Activated CD8-positive, alpha-beta memory T cell treated with anti-CD3 and anti-CD28 coated beads, Interleukin-2, amount 10 ng/mL, durations not matched to agents 7 days and 5 days (primary cell): ENCODE data around the gene SLC19A2. TPM values are rescaled to one million over a fixed set of nuclear protein-coding genes. Genes with fewer than 3 reads are reported as not detected.

Experiments
- ATAC-seq: fragments of 150-1000 bp; cut with Tn5 transposase; one replicate; pipeline ENCODE4 v1.10.0; 2021; ENCODE audit warnings: moderate library complexity
- CTCF ChIA-PET: fragments of 350-600 bp; sonication (Branson Sonifier 250); formaldehyde crosslinking; loops from one replicate; lab custom pipeline; 2021; ENCODE audit warnings: antibody characterized with exemption; lab: Charles Lee
- DNase-seq: peaks from one replicate; pipeline ENCODE4 v3.0.0-alpha.2; 2020
- H3K27ac Mint-ChIP-seq: one replicate; pipeline ENCODE4 v1.8.0; 2021; ENCODE audit warnings: mild to moderate bottlenecking, mixed read lengths
- H3K27me3 Mint-ChIP-seq: one replicate; pipeline ENCODE4 v1.8.0; 2021; ENCODE audit warnings: mixed read lengths
- H3K36me3 Mint-ChIP-seq: one replicate; pipeline ENCODE4 v1.8.0; 2021; ENCODE audit warnings: mild to moderate bottlenecking, mixed read lengths
- H3K4me1 Mint-ChIP-seq: one replicate; pipeline ENCODE4 v1.8.0; 2021; ENCODE audit warnings: mixed read lengths
- H3K4me3 Mint-ChIP-seq: one replicate; pipeline ENCODE4 v1.8.0; 2021; ENCODE audit warnings: mild to moderate bottlenecking, moderate library complexity, mixed read lengths
- H3K9me3 Mint-ChIP-seq: one replicate; pipeline ENCODE4 v1.8.0; 2022; ENCODE audit warnings: low read depth, mixed read lengths
- total RNA-seq, 2 experiments: library from RNA; stranded (reverse); gene quantifications; one replicate each; pipeline ENCODE4 v1.2.3, GENCODE V29; 2021

Gene SLC19A2
- total RNA-seq, 2 experiments from 2014 or later = 5.0 to 7.8 TPM

GRCh38 chr1:169457443-169457842 is 28.3 kb downstream of the SLC19A2 start:
- peaks cover 20% of the 10 kb centered on the region for H3K36me3 Mint-ChIP-seq
- no peak for DNase-seq
- peaks cover 4% of the 10 kb centered on the region for H3K27me3 Mint-ChIP-seq
- H3K4me1 Mint-ChIP-seq = peaks cover 24% of the 10 kb centered on the region
- H3K4me3 Mint-ChIP-seq = no peak overlapping the region
- H3K9me3 Mint-ChIP-seq = peaks cover 10% of the 10 kb centered on the region
- no peak for ATAC-seq
- no peak overlapping the region for H3K27ac Mint-ChIP-seq
- CTCF ChIA-PET = no interaction called here

GRCh38 chr1:169456029-169456428 is 29.7 kb downstream of the SLC19A2 start:
- ATAC-seq = no peak
- Mint-ChIP-seq H3K27ac (no peak overlapping the region), H3K9me3 (peaks cover 10% of the 10 kb centered on the region), H3K27me3 (peaks cover 9% of the 10 kb centered on the region), H3K4me1 (peaks cover 19% of the 10 kb centered on the region), H3K36me3 (peaks cover 19% of the 10 kb centered on the region), H3K4me3 (no peak overlapping the region)
- CTCF ChIA-PET = interaction anchor here (0.6 kb wide), 1 partner anchor 10 kb away, joined by 3 read pairs; no protein-coding TSS in a partner anchor
- DNase-seq = no peak

- H3K4me3 Mint-ChIP-seq = no peak overlapping the region
- DNase-seq (no peak), ATAC-seq (no peak)
- H3K9me3 Mint-ChIP-seq = peaks cover 10% of the 10 kb centered on the region
- peaks cover 15% of the 10 kb centered on the region for H3K36me3 Mint-ChIP-seq
- H3K27me3 Mint-ChIP-seq = peaks cover 13% of the 10 kb centered on the region
- no peak overlapping the region for H3K27ac Mint-ChIP-seq
- CTCF ChIA-PET = no interaction called here
- H3K4me1 Mint-ChIP-seq = peaks cover 7% of the 10 kb centered on the region
Measured at GRCh38 chr1:169452921-169453320, 32.8 kb downstream of the SLC19A2 start.

- peaks cover 6% of the 10 kb centered on the region for H3K36me3 Mint-ChIP-seq
- CTCF ChIA-PET = interaction anchor here (1.3 kb wide), 1 partner anchor 261 kb away, joined by 4 read pairs; no protein-coding TSS in a partner anchor
- no peak for DNase-seq
- peaks cover 7% of the 10 kb centered on the region for H3K4me1 Mint-ChIP-seq
- no peak overlapping the region for H3K4me3 Mint-ChIP-seq
- peaks cover 4% of the 10 kb centered on the region for H3K9me3 Mint-ChIP-seq
- ATAC-seq = no peak
- peaks cover 17% of the 10 kb centered on the region for H3K27me3 Mint-ChIP-seq
- H3K27ac Mint-ChIP-seq = no peak overlapping the region
Measured at GRCh38 chr1:169451218-169451824, 34.4 kb downstream of the SLC19A2 start.

GRCh38 chr1:169443923-169444322 is 41.8 kb downstream of the SLC19A2 start:
- Mint-ChIP-seq H3K9me3 (no peaks in the 10 kb centered on the region), H3K4me1 (no peaks in the 10 kb centered on the region), H3K36me3 (no peaks in the 10 kb centered on the region), H3K27me3 (peaks cover 38% of the 10 kb centered on the region), H3K4me3 (no peak overlapping the region), H3K27ac (no peak overlapping the region)
- CTCF ChIA-PET = interaction anchor here (1.0 kb wide), 1 partner anchor 13 kb away, joined by 3 read pairs; no protein-coding TSS in a partner anchor
- no peak for ATAC-seq
- DNase-seq = no peak

- no peaks in the 10 kb centered on the region for H3K9me3 Mint-ChIP-seq
- peak; percentile 77 for DNase-seq
- peaks cover 80% of the 10 kb centered on the region for H3K27me3 Mint-ChIP-seq
- peak within 1 kb of the TSS; percentile 80 for H3K4me3 Mint-ChIP-seq
- peaks cover 9% of the 10 kb centered on the region for H3K4me1 Mint-ChIP-seq
- peak; percentile 97 for ATAC-seq
- H3K27ac Mint-ChIP-seq = no peak within 1 kb of the TSS
- H3K36me3 Mint-ChIP-seq = peaks cover 3% of the 10 kb centered on the region
- CTCF ChIA-PET = interaction anchor here (1.8 kb wide), 1 partner anchor 10 kb away, joined by 7 read pairs; no protein-coding TSS in a partner anchor
Measured at GRCh38 chr1:169427081-169427641, 58.6 kb downstream of the SLC19A2 start, which contains the start of gene CCDC181. Gene CCDC181, minus strand, starts transcription at chr1:169427474. Its CDS starts 2,547 bp downstream, at chr1:169424927.

GRCh38 chr1:169426174-169426705 is 59.5 kb downstream of the SLC19A2 start:
- Mint-ChIP-seq H3K4me1 (peaks cover 9% of the 10 kb centered on the region), H3K9me3 (no peaks in the 10 kb centered on the region), H3K27ac (no peak overlapping the region), H3K27me3 (peaks cover 79% of the 10 kb centered on the region), H3K36me3 (peaks cover 3% of the 10 kb centered on the region), H3K4me3 (no peak overlapping the region)
- DNase-seq (no peak), ATAC-seq (no peak)
- CTCF ChIA-PET = no interaction called here

GRCh38 chr1:169421309-169421708 is 64.4 kb downstream of the SLC19A2 start:
- Mint-ChIP-seq H3K4me3 (no peak overlapping the region), H3K9me3 (no peaks in the 10 kb centered on the region), H3K27ac (no peak overlapping the region), H3K4me1 (no peaks in the 10 kb centered on the region), H3K36me3 (no peaks in the 10 kb centered on the region), H3K27me3 (peaks cover 59% of the 10 kb centered on the region)
- CTCF ChIA-PET = no interaction called here
- DNase-seq (no peak), ATAC-seq (no peak)

GRCh38 chr1:169414952-169415351 is 70.8 kb downstream of the SLC19A2 start:
- H3K27ac Mint-ChIP-seq = no peak overlapping the region
- CTCF ChIA-PET = interaction anchor here (0.6 kb wide), 1 partner anchor 1835 kb away, joined by 3 read pairs; no protein-coding TSS in a partner anchor
- no peak for ATAC-seq
- no peaks in the 10 kb centered on the region for H3K36me3 Mint-ChIP-seq
- H3K4me1 Mint-ChIP-seq = no peaks in the 10 kb centered on the region
- DNase-seq = no peak
- no peak overlapping the region for H3K4me3 Mint-ChIP-seq
- peaks cover 2% of the 10 kb centered on the region for H3K9me3 Mint-ChIP-seq
- peaks cover 26% of the 10 kb centered on the region for H3K27me3 Mint-ChIP-seq

Other genes starting within 250 kb of the SLC19A2 start
- gene NME7, start 118.1 kb downstream of the SLC19A2 start, total RNA-seq = 10 to 100 TPM; 21.8 to 29.1 TPM
- 10 to 100 TPM; 33.2 to 43.4 TPM for gene BLZF1, start 117.7 kb downstream of the SLC19A2 start, total RNA-seq
- under 1 TPM in 1 of 2 experiments, not detected in 1; 0.19 TPM for gene CCDC181, start 58.5 kb downstream of the SLC19A2 start, total RNA-seq
- gene F5, start 100.5 kb upstream of the SLC19A2 start, total RNA-seq = 10 to 100 TPM in 1 of 2 experiments, 1 to 10 TPM in 1; 3.1 to 14.0 TPM
- under 1 TPM in 1 of 2 experiments, not detected in 1; 0.18 TPM for gene SELP, start 144.2 kb upstream of the SLC19A2 start, total RNA-seq
- gene SELL, start 225.7 kb upstream of the SLC19A2 start, total RNA-seq = 10 to 100 TPM; 61.4 to 85.1 TPM
- gene SELE, start 248.1 kb upstream of the SLC19A2 start, total RNA-seq = not detected